Aorta (tissue), 5 donors: ENCODE measurements around the gene AKT3. TPM values are rescaled to one million over a fixed set of nuclear protein-coding genes. Genes with fewer than 3 reads are reported as not detected.
A peak's percentile ranks its signal among the peaks of the same experiment; 100 is the strongest.

Source experiments
- ATAC-seq: fragments of 200-7000 bp; cut with Tn5 transposase; one replicate; pipeline ENCODE4 v1.9.1; 2022; ENCODE audit warnings: moderate library complexity; ENCODE audit not compliant: low FRiP score
- DNase-seq, 2 donors: peaks; one replicate each; pipeline ENCODE4 v3.0.0-alpha.2; 2020
- H3K27ac ChIP-seq, 2 donors: one replicate each; pipeline ENCODE4 v1.5.1; 2013; ENCODE audit warnings: low read length in 2 of 2, mild to moderate bottlenecking in 2 of 2, moderate library complexity in 2 of 2, control low read depth in 1 of 2, inconsistent platforms in 1 of 2, low read depth in 1 of 2
- H3K27me3 ChIP-seq, 2 donors: one replicate each; pipeline ENCODE4 v1.6.1; 2013; ENCODE audit warnings: control low read depth in 1 of 2, low read length in 1 of 2, mild to moderate bottlenecking in 1 of 2, moderate library complexity in 1 of 2; ENCODE audit not compliant: insufficient read depth in 2 of 2, control insufficient read depth in 1 of 2
- H3K36me3 ChIP-seq, 2 donors: one replicate each; pipeline ENCODE4 v1.6.1; 2013; ENCODE audit warnings: control low read depth in 1 of 2, low read length in 1 of 2, mild to moderate bottlenecking in 1 of 2; ENCODE audit not compliant: insufficient read depth in 2 of 2, control insufficient read depth in 1 of 2
- H3K4me1 ChIP-seq, 2 donors: one replicate each; pipeline ENCODE4 v1.6.1; 2013; ENCODE audit warnings: low read length in 2 of 2, control low read depth in 1 of 2, mild to moderate bottlenecking in 1 of 2, moderate library complexity in 1 of 2; ENCODE audit not compliant: insufficient read depth in 2 of 2, control insufficient read depth in 1 of 2
- H3K4me3 ChIP-seq, 2 donors: one replicate each; pipeline ENCODE4 v1.5.1; 2013; ENCODE audit warnings: low read length in 2 of 2, control low read depth in 1 of 2, mild to moderate bottlenecking in 1 of 2
- H3K9me3 ChIP-seq: one replicate; pipeline ENCODE4 v1.6.1; 2013; ENCODE audit warnings: mild to moderate bottlenecking, low read length; ENCODE audit not compliant: control insufficient read depth
- WGBS, 2 donors: extraction: QIAGEN DNeasy Blood & Tissue Kit; methylation state at CpG; one replicate each; pipeline ENCODE4 v1.1.7; 2013; 5-methylcytosine and 5-hydroxymethylcytosine counted together
- intact Hi-C, 2 donors: fragments of 100-400 bp; cut with DNase I; formaldehyde crosslinking; loops; one replicate each; pipeline versions ENCODE4 v1.14.2 to v1.15.0; 2022
- polyA plus RNA-seq, 2 donors: library from polyadenylated mRNA; stranded (reverse); fragments of 200-250 nt; gene quantifications; one replicate each; pipeline ENCODE4 v1.2.3, GENCODE V29; 2013
- total RNA-seq, 2 donors: library from RNA; stranded (reverse); fragmentation: NEBNext Ultra II Directional; extraction: Animal tissue kit (Norgen Biotek cat#: 25700); gene quantifications; one replicate each; pipeline ENCODE4 v1.2.1, GENCODE V29; 2021
- donor health status: healthy with polysubstance abuse.
- donor health status: Bipolar disorder and iron deficiency.
- donor health status: DM: no; HTN: no; CAD: no.
- donor health status: DM: no; HTN: no; CAD: no.
- donor health status: DM: yes; HTN: yes; CAD: no.

Gene AKT3
- total and polyA plus RNA-seq, 4 donors = 18.6 to 177 (median 104) TPM

GRCh38 chr1:243730487-243731150 lies 119.4 kb downstream of the AKT3 start:
- H3K36me3 ChIP-seq = no peaks in the 10 kb centered on the region
- intact Hi-C loops = no loop called here
- no peak overlapping the region for H3K4me3 ChIP-seq
- DNase-seq (peak; percentile 72 to 78), ATAC-seq (peak; percentile 56)
- no peaks in the 10 kb centered on the region for H3K9me3 ChIP-seq
- no peaks in the 10 kb centered on the region for H3K27me3 ChIP-seq
- 88% methylated on average over 23 of the region's 23 CpGs for WGBS, 2 donors
- peaks cover 0 to 4% of the 10 kb centered on the region in 2 donors for H3K4me1 ChIP-seq
- peak overlapping the region in 1 of 2 donors; percentile 21 for H3K27ac ChIP-seq

GRCh38 chr1:243729956-243730355 lies 120.1 kb downstream of the AKT3 start:
- H3K27me3 ChIP-seq = no peaks in the 10 kb centered on the region
- H3K36me3 ChIP-seq = no peaks in the 10 kb centered on the region
- H3K27ac ChIP-seq = no peak overlapping the region
- ATAC-seq = no peak
- DNase-seq = no peak
- H3K4me3 ChIP-seq = no peak overlapping the region
- intact Hi-C loops = no loop called here
- H3K4me1 ChIP-seq = peaks cover 0 to 6% of the 10 kb centered on the region in 2 donors
- H3K9me3 ChIP-seq = no peaks in the 10 kb centered on the region
- WGBS, 2 donors = 96 to 98% methylated on average over 3 of the region's 3 CpGs

- H3K4me1 ChIP-seq = peaks cover 0 to 6% of the 10 kb centered on the region in 2 donors
- no peak overlapping the region for H3K27ac ChIP-seq
- intact Hi-C loops = no loop called here
- ATAC-seq = no peak
- H3K4me3 ChIP-seq = no peak overlapping the region
- H3K27me3 ChIP-seq = no peaks in the 10 kb centered on the region
- 91 to 92% methylated on average over 4 of the region's 4 CpGs for whole genome bisulfite sequencing, 2 donors
- H3K36me3 ChIP-seq = no peaks in the 10 kb centered on the region
- H3K9me3 ChIP-seq = no peaks in the 10 kb centered on the region
- DNase-seq = no peak
These were observed 122.4 kb downstream of the AKT3 start for GRCh38 chr1:243727503-243728203.

DNA sequence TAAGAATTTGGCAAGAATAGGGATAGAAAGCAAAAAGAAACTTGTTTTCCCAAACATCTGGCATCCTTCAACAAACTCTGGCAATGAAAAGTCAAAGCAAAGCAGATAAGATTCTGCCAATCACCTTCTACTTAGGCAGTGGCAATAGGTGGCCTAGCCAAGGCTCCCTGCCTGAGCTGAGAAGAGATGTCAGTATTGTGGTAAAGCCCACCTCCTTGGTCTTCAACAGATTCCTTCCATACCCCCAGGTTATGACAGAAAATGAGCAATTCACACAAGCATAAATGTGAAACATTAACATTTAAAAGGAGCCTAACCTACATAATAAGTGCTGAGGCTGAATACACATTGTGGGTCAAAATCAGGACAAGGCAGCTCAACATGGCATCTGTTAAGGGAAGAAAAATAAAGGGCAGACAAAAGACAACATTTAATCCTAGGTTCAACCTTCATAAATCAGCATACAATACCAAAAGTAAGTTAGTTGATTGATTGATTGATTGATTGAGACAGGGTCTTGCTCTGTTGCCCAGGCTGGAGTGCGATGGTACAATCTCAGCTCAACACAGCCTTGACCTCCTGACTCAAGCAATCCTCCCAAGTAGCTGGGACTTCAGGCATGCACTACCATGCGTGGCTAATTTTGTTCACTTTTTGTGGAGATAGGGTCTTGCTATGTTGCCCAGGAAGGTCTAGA lies 123.1 kb downstream of the AKT3 start:
- Histone ChIP-seq H3K36me3 (no peaks in the 10 kb centered on the region), H3K9me3 (no peaks in the 10 kb centered on the region), H3K27me3 (no peaks in the 10 kb centered on the region), H3K27ac (no peak overlapping the region), H3K4me1 (peaks cover 0 to 4% of the 10 kb centered on the region in 2 donors), H3K4me3 (no peak overlapping the region)
- ATAC-seq (no peak), DNase-seq (no peak)
- intact Hi-C loops = no loop called here
- 86 to 90% methylated on average over 2 of the region's 2 CpGs for WGBS, 2 donors

GRCh38 chr1:243725846-243726245 lies 124.2 kb downstream of the AKT3 start:
- no peaks in the 10 kb centered on the region for H3K36me3 ChIP-seq
- no peak overlapping the region for H3K4me3 ChIP-seq
- intact Hi-C loops = no loop called here
- H3K4me1 ChIP-seq = peaks cover 3 to 6% of the 10 kb centered on the region in 2 donors
- DNase-seq (no peak), ATAC-seq (no peak)
- WGBS, 2 donors = 86 to 87% methylated on average over 3 of the region's 3 CpGs
- no peaks in the 10 kb centered on the region for H3K27me3 ChIP-seq
- no peaks in the 10 kb centered on the region for H3K9me3 ChIP-seq
- no peak overlapping the region for H3K27ac ChIP-seq

GRCh38 chr1:243725075-243725474 lies 125.0 kb downstream of the AKT3 start:
- DNase-seq = no peak
- H3K27me3 ChIP-seq = no peaks in the 10 kb centered on the region
- ATAC-seq = no peak
- no peak overlapping the region for H3K27ac ChIP-seq
- no peaks in the 10 kb centered on the region for H3K36me3 ChIP-seq
- H3K9me3 ChIP-seq = no peaks in the 10 kb centered on the region
- H3K4me3 ChIP-seq = no peak overlapping the region
- H3K4me1 ChIP-seq = peaks cover 4 to 7% of the 10 kb centered on the region in 2 donors
- WGBS, 2 donors = 55 to 57% methylated on average over 3 of the region's 3 CpGs
- intact Hi-C loops = no loop called here

DNA sequence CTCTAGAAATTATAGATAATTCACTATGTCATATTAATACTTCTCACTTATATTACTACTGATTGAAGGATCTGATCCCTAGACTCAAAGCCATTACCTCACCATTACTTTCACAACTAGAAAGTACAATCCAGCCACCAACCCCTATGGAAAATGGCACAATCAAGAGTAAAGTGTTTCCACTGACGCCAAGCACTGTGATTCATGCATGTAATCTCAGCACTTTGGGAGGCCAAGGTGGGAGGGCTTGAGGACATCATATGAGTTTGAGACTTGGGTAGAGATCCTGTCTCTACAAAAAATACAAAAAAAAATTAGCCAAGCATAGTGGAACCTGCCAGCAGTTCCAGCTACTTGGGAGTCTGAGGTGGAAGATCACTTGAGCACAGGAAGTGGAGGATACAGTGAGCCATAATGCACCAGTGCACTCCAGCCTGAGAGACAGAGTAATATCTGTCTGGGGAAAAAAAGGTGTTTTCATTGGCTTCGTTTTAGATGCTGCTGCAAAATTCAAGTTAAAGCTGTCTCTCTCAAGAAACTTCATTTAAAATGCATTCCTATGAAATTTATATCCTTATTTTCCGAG lies 126.5 kb downstream of the AKT3 start:
- no peaks in the 10 kb centered on the region for H3K36me3 ChIP-seq
- intact Hi-C loops = no loop called here

DNA sequence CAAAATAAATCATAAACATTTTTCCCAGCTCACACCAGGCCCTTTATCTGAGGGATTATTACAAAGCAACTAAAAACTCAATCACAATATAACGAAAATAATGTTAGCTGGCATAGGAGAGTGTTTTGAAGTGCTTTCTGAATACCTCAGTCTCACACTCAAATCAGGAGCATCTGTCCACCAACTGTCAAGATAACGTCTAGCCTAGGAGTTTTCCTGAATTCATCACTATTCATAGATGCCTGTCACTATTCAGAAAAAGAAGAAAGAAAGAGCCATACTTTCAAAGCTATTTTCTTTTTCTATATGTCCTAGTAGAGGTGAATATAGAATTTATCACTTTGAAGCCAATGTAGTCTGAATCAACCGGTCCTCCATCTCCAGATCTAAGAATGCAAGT lies 127.0 kb downstream of the AKT3 start:
- Histone ChIP-seq H3K27me3 (no peaks in the 10 kb centered on the region), H3K9me3 (no peaks in the 10 kb centered on the region), H3K4me1 (peaks cover 4 to 12% of the 10 kb centered on the region in 2 donors), H3K36me3 (no peaks in the 10 kb centered on the region), H3K4me3 (no peak overlapping the region), H3K27ac (no peak overlapping the region)
- DNase-seq (no peak), ATAC-seq (no peak)
- 82 to 90% methylated on average over 3 of the region's 3 CpGs for WGBS, 2 donors
- intact Hi-C loops = no loop called here

More for the DNA sequence above, 126.5 kb downstream of the AKT3 start:
- 85 to 86% methylated on average over 3 of the region's 3 CpGs for WGBS, 2 donors
- H3K9me3 ChIP-seq = no peaks in the 10 kb centered on the region
- DNase-seq = no peak
- no peak overlapping the region for H3K27ac ChIP-seq
- ATAC-seq = no peak
- peaks cover 4 to 12% of the 10 kb centered on the region in 2 donors for H3K4me1 ChIP-seq
- H3K27me3 ChIP-seq = no peaks in the 10 kb centered on the region
- no peak overlapping the region for H3K4me3 ChIP-seq
